Hippocampal formation (tissue), 2 donors: ENCODE measurements around the gene USP10.
A peak's percentile ranks its signal among the peaks of the same experiment; 100 is the strongest.
"Not testable (repeated sequence)": the region's sequence is repeated elsewhere in the genome, so short reads cannot be mapped to it uniquely, and the experiment has no call there.

ENCODE experiments used
- DNase-seq, 2 donors: peaks; one replicate each; lab custom pipeline; 2025; lab: John Stamatoyannopoulos, UW

Gene USP10

DNA sequence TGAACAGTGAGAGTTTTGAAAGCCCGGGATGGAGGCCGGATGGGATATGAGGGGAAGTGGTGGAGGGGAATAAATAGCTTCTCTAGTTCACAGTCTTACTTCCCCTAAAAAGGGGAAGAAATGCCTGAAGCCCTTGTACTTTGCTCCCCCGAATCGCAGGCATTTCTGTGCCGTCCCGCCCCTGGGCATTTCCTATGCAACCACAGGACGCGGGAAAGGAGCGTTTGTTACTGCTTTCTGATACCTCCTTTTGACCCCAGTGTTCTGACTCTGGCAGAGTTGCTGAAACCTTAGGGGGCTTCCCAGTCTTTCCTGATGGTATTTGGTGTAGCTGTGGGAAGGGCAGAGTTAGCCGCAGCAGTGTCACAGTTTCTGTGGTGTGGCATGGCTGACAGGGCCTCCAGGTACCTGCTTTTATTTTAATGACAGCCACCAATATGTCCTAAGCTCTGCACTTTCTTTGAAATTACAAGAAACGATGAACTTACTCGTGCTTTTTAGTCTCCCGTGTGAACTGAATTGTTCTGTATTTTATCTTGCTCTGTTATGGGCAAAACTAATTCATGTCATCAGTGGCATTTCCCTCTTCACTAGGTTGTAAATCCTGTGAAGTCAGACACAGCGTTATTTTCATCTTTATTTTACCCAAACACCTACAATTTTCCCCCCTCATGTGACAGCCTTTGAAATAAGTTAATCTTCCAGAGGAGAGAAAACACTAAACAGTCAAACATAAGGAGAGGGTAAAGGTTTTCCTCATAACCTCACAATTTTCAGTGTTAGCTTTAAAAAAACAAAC lies 27.1 kb downstream of the USP10 start:
- peak in 1 of 2 donors; percentile 22 for DNase-seq

DNA sequence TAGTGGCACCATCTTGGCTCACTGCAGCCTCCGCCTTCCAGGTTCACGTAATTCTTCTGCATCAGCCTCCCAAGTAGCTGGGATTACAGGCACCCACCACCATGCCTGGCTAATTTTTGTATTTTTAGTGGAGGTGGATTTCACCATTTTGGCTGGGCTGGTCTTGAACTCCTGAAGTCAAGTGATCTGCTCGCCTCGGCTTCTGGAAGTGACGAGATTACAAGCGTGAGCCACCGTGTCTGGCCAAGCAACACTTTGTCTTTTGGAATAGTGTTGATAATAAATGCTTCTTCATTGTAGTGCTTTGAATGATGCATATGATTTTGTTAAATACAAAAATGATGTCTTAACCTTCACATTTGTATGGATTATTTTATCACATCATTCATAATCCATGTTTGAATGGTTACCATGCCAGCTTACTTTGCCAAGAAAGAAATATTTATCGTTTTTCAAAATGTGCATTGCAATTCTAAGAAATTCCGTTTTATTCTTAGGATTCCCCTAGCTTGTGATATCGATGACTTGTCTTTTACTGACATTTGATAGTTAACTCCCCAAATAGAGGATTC lies 29.1 kb downstream of the USP10 start:
- no peak for DNase-seq

DNA sequence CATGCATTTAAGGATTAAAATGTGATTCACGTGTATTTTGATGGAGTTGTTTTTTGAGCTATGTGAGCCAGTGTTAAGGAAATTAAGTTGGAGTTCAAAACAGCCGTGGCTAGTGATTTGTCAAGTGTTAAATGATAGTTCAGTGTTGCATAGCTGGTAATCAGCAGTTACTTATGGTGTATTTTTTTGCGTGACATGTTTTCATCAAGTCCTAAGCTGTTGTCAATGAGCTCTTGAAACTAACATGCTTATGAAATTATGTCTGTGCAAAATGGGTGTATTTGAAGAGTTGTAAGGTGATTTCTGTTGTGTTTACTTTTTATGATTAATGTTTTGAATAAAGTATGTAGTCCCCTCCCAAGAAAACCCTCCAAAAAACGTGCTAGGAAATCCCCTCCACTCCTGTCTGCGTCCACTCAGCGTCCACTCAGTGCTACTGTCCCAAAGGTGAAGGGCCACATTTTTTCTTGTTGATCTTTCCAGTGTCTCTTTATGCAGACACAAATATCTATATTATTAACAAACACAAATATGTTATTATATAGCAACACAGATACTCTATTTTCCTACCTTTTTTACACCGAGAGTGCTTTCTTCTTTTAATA lies 30.0 kb downstream of the USP10 start:
- no peak for DNase-seq

DNA sequence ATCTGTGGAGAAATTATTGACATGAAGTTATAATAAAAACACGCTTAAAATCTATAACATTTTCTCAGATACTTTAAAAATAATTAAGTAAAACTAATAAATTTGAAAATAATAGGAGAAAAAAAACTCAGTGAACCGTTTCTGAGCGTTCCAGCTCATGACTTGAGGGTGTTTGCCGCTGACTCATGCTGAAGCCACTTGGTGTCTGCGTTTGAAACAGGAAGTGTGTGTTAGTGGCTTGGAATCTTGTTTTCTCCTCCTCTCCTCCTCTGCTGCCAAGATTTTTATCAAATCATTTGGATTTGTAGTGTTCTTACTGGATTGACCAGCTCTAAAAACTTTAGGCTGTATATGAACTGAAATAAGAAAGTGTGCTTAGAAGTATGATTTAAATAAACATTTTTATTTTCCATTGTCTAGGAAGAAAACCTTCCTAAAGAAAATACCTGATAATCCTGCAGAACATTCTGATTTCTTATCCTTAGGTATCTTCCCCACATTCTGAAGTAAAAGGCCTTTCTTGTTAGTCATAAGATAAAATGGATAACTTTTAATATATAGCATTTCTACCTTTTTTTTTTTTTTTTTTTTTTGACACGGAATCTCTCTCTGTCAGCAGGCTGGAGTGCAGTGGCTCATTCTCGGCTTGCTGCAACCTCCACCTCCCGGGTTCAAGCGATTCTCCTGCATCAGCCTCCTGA lies 30.8 kb downstream of the USP10 start:
- peak in 1 of 2 donors; percentile 57 for DNase-seq

DNA sequence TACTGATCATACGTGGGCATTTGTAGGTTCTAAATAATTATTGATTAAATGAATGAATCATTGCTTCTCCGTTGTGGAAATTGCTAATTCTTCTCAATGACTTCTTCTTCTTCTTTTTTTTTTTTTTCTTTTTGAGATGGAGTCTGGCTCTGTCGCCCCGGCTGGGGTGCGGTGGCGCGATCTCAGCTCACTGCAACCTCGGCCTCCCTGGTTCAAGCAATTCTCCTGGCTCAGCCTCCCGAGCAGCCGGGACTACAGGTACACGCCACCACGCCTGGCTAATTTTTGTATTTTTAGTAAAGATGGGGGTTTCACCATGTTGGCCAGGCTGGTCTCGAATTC lies 32.5 kb downstream of the USP10 start:
- not testable (repeated sequence) for DNase-seq

DNA sequence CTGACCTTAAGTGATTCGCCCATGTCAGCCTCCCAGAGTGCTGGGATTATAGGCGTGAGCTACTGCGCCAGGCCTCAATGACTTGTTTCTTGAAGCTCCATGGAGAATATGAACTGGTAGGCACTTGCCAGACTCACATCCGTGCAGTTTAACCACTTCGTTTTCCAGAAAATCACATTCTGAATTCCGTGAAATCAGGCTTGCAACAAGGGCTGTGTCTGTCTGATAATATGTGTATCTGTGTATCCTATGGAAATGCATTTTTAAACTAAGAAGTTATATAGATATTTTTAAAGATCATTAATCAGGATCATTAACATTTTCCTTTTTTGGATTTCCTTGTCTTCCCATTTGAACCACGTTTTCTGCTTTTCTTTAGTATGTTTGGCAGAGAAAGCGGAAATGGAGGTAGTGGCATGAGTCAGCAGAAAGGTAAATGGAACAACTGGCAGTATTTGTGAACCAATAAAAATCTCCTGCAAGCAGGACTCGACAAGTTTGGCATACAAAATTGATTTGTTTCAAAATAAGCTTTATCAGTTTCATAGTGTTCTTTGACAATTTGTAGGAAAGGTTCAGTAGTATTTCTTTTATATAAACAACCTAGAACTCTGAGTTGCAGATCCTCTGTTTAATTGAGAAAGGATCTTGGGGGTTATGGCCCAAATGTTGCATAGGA lies 33.0 kb downstream of the USP10 start:
- DNase-seq, result no peak

DNA sequence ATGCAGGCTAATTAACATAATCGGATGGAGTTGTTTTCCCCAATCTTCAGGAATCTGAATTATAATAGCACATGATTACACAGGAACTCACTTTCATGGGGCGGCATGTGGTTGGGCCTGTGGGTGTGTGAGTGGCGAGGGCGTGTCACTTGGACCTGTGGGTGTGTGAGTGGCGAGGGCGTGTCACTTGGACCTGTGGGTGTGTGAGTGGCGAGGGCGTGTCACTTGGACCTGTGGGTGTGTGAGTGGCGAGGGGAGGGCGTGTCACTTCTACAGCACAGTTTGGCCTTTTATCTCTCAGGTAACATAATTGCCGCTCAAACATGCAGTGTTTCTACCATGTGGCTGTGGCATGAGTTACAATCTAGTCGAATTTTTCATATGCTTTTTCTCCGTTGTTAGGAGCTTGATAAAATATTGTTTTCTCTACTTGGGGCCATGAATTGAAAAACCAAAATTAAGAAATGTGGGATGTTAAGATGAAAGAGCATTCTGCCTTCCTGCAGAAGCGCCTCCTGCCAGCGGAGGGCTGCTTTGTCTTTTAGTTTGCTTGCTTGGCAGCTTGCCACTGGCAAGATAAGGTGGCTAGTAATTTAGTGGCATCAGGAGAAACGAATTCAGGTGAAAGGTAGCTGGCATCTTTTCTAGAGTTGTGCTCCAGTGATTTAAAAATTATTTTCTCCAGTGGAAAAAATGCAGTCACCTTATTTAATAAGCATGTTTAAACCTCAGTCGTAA lies 36.2 kb downstream of the USP10 start:
- no peak for DNase-seq

DNA sequence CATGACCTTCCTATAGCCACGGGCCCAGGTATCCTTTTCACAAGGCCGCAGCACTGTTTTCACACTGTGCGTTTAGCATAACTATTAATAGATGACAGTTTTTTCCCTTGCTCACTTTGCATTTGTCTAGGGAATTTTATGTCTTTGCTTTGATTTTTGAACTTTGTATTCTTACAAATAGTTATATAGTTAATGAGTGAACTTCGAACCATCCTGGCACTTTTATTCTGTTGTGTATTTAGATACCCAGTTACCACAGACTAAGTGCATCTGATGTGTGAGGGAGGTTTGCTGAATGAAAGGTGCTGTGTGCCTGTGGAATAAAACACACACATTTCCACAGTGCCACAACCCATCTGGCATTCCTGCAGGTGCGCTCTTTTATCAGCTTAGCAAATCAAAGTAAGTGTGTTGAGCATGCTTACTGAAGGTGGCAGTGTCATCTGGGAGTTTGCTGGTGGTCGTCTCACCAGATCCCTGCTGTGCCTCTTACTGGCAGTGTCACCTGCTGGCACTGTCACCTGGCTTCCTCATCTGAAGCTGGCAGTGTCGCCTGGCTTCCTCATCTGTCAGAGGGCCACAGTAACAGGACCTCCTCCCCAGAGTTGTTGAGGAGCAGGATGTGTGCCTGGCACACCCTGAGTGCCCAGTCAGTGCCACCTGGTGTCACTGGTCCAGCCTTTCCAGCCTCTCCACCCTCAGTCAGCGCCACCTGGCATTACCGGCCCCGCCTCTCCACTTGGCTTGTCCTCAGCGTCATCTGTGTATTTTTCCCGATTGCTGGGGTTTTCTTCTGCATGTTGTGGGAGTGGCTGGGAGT lies 37.6 kb downstream of the USP10 start:
- DNase-seq, result no peak

DNA sequence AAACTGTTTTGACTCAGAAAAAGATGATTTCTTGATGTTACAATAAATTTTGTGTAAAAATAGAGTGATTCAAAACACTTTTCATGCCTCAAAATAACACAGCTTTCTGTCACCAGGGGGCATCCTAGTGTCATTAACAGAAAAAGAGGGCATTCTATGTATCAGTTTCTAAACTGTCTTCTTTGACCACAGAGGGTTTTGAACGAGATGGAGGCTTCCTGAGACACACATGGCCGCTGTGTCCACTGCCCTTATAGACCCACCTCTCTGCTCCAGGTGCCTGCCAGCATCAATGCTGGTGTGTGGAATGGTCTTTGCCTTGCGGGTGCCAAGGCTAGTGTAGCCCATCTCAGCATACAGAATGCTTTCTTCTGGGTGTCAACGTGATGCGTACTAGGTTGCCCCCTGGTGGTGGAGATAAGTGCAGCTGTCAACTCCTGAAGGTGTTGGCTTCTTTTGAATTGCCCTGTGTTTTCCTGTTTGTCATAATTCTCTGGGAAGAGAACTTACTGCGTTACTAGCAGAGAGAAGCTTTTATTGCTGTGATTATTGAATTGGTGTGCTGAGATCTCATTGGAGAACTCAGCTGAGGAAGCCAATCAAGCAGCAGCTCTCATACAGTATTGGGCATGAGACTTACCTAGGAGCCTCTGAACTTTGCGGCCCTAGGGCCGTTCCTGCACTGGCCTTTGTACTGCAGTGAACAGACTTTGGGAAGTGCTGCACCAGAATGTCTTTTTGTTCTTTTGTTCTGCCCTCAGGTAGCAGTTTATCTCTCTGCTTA lies 38.6 kb downstream of the USP10 start:
- DNase-seq, result peak; percentile 70

DNA sequence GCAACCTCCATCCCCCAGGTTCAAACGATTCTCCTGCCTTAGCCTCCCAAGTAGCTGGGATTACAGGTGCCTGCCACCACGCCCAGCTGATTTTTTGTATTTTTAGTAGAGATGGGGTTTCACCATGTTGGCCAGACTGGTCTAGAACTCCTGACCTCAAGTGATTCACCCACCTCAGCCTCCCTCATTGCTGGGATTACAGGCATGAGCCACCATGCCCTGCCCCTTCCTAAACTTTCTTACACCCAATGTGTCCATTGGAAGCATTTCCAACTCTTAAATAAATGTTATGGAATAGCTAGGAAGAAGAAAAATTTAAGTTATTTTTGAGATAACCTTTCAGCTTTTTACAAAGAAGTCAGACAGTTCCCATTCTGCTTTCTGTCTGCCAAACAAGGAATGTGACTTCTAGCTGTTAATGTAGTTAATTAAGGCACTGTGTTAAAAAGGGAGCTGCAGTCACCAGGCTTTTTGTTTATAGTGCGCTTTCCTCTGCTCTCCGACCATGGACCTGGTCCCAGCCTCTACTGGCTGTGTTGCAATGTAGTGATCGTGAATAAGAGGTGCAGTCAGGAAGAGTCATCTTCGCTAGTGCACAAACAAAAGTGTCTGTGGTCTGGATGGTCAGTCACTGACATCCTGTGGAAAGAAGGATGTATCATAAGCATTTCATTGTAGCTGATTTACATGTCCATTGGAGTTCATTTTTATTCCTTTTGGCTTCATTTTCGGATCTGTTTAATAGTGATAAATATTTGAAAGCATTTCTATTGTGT lies 39.7 kb downstream of the USP10 start:
- no peak for DNase-seq

DNA sequence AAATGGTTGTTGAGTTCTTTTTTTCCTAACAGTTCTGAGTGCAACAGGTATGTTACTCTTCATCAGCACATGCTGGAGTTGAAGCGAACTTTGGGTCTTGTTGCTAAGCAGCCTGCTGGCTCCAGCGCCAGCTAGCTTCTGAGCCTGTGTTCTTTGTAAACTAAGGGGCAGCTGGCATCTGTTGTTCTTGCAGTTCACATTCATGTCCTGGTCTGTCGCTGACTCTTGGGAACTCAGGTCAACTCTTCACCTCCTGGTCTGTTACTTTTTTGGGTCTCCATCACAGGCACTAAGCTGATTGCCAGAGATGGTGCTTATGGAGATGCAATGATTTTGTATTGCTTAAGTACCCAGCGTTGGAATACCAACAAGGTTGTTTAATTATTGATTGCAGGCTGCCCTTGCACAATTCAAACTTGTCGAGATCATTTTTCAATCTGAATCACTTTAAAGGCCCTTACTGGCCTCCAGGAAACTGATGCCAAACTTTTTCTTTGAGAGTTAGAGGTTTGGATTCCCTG lies 40.9 kb downstream of the USP10 start:
- peak in 1 of 2 donors; percentile 29 for DNase-seq

DNA sequence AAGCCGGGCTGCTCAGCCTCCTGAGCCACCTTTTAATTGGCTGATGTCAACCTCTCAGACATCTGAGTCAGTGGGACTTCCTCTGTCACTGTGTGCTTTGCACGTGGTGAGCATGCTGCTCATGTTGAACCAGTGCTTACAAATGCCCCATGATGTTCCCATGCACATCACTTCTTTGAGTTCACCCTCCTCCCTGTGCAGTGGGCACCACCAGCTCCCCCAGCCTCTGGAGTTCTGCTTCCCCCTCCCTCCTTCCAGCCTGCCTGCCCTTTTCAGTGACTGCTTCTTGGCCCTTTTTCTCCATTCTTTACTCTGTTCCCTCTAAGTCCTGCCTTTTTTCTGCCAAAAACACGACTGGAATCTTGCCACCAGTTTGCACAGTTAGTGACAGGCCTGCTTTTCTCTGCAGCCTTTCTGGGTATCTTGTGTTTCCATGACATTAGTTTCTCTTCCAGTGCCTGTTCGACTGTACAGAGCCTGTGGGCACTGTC lies 41.6 kb downstream of the USP10 start:
- DNase-seq, result peak; percentile 45 to 51

DNA sequence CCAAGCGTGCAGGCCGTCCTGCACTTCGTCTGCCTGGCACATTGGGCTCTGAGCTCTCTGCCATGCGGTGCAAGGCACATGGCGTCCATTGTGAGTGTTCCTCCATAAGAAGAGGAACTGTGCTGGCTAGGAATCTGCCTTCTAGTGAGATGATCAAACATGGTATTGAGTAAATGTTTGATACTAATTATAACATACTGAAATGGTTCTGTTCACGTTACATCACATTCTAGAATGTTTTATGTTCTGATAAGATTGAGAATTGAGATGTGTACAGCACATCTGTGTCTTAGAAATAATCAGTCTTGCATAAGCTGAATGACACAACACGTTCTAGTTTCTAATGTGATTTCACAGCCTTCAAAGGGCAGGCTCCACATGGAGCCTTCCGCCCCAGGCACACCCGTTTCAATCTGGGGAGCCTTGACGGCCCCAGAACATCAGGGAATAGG lies 42.9 kb downstream of the USP10 start:
- DNase-seq, result no peak

DNA sequence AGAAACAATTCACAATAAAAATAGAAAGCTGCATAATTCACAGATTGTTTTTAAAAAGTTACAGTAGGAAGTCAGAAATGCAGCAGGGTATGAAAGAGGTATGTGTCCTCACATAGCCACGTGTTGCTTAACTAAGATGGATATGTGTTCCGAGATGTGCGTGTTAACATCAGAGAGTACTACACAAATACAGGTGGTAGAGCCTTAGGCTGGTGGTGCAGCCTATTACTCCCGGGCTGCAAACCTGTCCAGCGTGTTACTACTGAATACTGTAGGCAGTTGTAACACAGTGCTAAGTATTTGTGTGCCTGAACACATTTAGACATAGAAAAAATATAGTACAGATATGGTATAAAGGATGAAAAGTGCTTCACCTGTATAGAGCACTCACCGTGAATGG lies 46.4 kb downstream of the USP10 start:
- no peak for DNase-seq

DNA sequence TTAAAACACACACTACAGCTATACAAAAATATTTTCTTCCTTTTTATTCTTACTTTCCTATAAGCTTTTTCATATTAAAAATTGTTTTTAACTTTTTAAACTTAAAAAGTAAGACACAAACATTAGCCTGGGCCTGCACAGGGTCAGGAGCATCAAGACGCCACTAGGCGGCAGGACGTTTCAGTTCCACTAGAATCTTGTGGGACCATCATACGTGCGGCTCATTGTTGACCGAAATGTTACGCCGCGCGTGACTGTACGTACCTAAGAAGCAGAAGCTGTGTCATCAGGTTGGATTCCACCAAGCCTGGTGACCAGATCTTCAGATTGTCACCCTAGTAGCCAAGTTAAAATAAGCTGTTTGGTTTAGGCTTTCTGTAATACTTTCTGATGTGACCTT lies 47.1 kb downstream of the USP10 start:
- no peak for DNase-seq

DNA sequence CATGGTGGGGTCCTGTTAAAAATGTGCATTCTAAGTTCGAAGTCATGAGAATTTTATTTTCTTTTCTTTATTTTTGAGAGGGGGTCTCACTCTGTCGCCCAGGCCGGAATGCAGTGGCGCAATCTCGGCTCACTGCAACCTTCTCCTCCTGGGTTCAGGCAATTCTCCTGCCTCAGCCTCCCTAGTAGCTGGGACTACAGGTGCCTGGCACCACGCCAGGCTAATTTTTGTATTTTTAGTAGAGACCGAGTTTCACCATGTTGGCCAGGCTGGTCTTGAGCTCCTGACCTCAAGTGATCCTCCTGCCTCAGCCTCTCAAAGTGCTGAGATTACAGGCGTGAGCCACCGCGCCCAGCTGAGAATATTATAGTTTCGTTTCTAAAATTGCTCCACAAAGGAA lies 48.4 kb downstream of the USP10 start:
- not testable (repeated sequence) for DNase-seq

DNA sequence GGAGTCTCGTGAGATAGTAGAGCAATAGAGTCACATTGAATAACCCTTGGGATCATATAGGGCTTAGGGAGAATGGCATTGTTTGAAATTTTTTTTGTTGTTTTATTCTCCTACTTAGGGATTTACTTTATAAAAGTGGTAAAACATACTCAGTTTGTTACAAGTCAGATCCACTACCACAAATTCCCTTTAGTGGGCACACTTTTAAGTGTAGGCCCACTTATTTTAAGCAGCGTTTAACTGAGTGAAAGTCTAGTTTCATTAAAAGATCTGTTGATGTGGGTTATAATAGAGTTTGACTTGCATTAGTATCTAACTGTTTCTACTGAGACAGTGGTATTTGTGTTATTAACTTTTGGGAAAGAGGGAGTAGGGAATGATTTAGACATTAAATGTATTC lies 49.3 kb downstream of the USP10 start:
- no peak for DNase-seq

DNA sequence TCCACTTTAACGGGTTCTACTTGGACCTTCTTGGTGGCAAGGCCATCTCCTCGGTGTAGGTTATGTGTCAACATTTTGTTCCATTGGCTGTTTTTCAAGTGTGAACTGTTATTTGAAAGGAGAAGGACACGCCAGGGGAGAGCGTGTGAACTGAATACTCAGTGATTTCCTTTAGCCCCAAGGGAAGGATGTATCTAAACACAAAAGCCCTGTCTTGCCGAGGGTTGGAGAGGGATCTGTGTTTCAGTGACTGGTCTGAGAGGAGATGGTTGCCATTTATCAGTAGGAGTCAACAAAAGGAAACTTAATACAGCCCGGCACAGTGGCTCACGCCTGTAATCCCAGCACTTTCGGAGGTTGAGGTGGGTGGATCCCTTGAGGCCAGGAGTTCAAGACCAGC lies 50.0 kb downstream of the USP10 start:
- DNase-seq, result no peak

DNA sequence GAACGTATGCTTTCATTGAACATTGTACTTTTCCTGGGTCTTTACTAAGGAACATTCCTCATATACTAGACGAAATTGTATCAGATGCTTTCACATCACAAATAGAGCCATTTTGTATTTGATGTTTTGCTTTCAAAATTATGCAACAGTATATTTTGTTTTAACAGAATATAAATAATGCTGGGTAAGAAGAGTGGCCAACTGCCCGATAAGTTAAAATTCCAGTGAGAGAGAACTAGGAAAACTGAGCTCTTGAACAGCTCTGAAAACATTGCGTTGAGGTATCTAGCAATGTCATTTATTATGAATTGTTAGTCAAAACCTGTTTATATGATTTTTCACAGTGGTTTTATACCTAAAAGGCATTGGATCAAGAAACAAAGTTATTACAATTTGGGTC lies 50.8 kb downstream of the USP10 start:
- DNase-seq, result no peak
